OCI-LY1 (cell line): Measurements from ENCODE around the gene AGAP1.

Experiments
- H2AFZ ChIP-seq: fragments of 200-600 bp; sonication (generic), shearing (Covaris generic); 2 replicates; pipeline ENCODE4 v1.6.0; 2014; ENCODE audit warnings: antibody characterized with exemption, mild to moderate bottlenecking, low read length
- H3F3A ChIP-seq: fragments of 200-600 bp; sonication (generic), shearing (Covaris generic); 2 replicates; pipeline ENCODE4 v1.6.0; 2014; ENCODE audit warnings: mild to moderate bottlenecking, antibody characterized with exemption, low read length, moderate library complexity; ENCODE audit not compliant: insufficient read depth
- H3K27ac ChIP-seq: fragments of 200-600 bp; sonication (generic); 2 replicates; pipeline ENCODE4 v1.5.1; 2014; ENCODE audit warnings: low read length, mixed run types, mild to moderate bottlenecking, low read depth; ENCODE audit not compliant: poor library complexity, severe bottlenecking
- H3K27me3 ChIP-seq: fragments of 200-600 bp; sonication (generic); 2 replicates; pipeline ENCODE4 v1.6.0; 2014; ENCODE audit warnings: antibody characterized with exemption, mild to moderate bottlenecking, low read length, moderate library complexity; ENCODE audit not compliant: insufficient read depth
- H3K36me3 ChIP-seq: fragments of 200-600 bp; sonication (generic); 2 replicates; pipeline ENCODE4 v1.6.1; 2014; ENCODE audit warnings: mild to moderate bottlenecking, antibody characterized with exemption, low read length, moderate library complexity, mixed read lengths; ENCODE audit not compliant: insufficient read depth
- H3K4me1 ChIP-seq: fragments of 200-600 bp; sonication (generic); 2 replicates; pipeline ENCODE4 v1.5.1; 2014; ENCODE audit warnings: mild to moderate bottlenecking, low read length, moderate library complexity; ENCODE audit not compliant: insufficient read depth, severe bottlenecking
- H3K4me2 ChIP-seq: fragments of 200-600 bp; sonication (generic), shearing (Covaris generic); 2 replicates; pipeline ENCODE4 v1.6.1; 2014; ENCODE audit warnings: low read length
- H3K4me3 ChIP-seq: fragments of 200-600 bp; sonication (generic); 2 replicates; pipeline ENCODE4 v1.5.1; 2014; ENCODE audit warnings: low read length, low read depth, mild to moderate bottlenecking, mixed read lengths; ENCODE audit not compliant: poor library complexity, severe bottlenecking
- H3K79me2 ChIP-seq: fragments of 200-600 bp; shearing (Covaris generic); 2 replicates; pipeline ENCODE4 v1.6.1; 2016; ENCODE audit warnings: mixed run types, low read length, mixed read lengths; ENCODE audit not compliant: insufficient read depth
- H3K9ac ChIP-seq: fragments of 200-600 bp; sonication (generic), shearing (Covaris generic); 2 replicates; pipeline ENCODE4 v1.6.1; 2014; ENCODE audit warnings: mild to moderate bottlenecking, low read length, mixed read lengths
- H3K9me2 ChIP-seq: fragments of 200-600 bp; sonication (generic), shearing (Covaris generic); 2 replicates; pipeline ENCODE4 v1.6.1; 2014; ENCODE audit warnings: low read depth, mild to moderate bottlenecking, low read length, mixed read lengths
- H3K9me3 ChIP-seq: fragments of 200-600 bp; shearing (Covaris generic); 2 replicates; pipeline ENCODE4 v1.6.1; 2014; ENCODE audit warnings: low read length, mixed read lengths
- H4K20me1 ChIP-seq: fragments of 200-600 bp; sonication (generic), shearing (Covaris generic); 2 replicates; pipeline ENCODE4 v1.6.0; 2016; ENCODE audit warnings: mild to moderate bottlenecking, low read length; ENCODE audit not compliant: insufficient read depth
- EZH2 ChIP-seq: fragments of 200-600 bp; sonication (generic), shearing (Covaris generic); IDR thresholded peaks from 2 replicates; pipeline ENCODE4 v1.8.0; 2017; ENCODE audit warnings: borderline replicate concordance, mixed run types, mild to moderate bottlenecking, antibody characterized with exemption, low read length, moderate library complexity, mixed read lengths
- TF ChIP-seq, protein P1 (sequence below): fragments of 200-600 bp; sonication (generic), shearing (Covaris generic); IDR thresholded peaks from 2 replicates; pipeline ENCODE4 v1.5.1; 2017; ENCODE audit warnings: mild to moderate bottlenecking, antibody characterized with exemption, low read length, moderate library complexity, mixed read lengths

AGAP1 gene

DNA sequence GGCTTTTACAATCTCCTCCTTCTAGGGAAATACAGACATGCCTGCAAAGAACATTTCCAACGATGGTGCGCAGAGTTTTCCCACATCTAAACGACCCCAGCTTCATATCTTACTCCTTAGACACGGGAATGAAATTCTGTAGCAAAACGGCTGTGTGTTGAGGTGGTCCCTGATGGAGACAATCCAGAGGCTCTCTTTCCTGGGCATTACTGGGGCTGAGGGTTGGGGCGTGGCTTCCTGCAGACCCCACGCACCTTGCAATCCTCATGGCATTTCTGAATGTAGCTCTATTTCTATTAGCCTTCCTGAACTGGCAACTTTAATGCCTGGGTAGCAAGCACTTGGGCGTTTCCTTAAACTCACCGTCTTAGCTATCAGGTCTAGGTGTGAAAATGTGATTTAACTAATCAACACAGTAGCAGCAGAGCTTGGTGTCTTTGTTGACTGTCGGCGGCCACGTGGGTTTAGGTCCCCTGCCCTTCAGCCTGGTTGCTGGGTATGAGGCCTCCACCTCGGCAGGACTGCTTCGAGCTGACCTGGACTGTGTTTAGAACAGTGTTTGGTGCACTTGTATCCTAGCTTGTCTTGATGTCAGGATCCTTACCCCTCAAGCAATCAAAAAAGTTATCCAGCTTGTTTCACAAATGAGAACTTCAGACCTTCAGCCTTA is 431.5 kb downstream of the AGAP1 start:
- no peak for TF ChIP-seq EZH2
- TF ChIP-seq, protein P1, sequence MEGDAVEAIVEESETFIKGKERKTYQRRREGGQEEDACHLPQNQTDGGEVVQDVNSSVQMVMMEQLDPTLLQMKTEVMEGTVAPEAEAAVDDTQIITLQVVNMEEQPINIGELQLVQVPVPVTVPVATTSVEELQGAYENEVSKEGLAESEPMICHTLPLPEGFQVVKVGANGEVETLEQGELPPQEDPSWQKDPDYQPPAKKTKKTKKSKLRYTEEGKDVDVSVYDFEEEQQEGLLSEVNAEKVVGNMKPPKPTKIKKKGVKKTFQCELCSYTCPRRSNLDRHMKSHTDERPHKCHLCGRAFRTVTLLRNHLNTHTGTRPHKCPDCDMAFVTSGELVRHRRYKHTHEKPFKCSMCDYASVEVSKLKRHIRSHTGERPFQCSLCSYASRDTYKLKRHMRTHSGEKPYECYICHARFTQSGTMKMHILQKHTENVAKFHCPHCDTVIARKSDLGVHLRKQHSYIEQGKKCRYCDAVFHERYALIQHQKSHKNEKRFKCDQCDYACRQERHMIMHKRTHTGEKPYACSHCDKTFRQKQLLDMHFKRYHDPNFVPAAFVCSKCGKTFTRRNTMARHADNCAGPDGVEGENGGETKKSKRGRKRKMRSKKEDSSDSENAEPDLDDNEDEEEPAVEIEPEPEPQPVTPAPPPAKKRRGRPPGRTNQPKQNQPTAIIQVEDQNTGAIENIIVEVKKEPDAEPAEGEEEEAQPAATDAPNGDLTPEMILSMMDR = no peak

DNA sequence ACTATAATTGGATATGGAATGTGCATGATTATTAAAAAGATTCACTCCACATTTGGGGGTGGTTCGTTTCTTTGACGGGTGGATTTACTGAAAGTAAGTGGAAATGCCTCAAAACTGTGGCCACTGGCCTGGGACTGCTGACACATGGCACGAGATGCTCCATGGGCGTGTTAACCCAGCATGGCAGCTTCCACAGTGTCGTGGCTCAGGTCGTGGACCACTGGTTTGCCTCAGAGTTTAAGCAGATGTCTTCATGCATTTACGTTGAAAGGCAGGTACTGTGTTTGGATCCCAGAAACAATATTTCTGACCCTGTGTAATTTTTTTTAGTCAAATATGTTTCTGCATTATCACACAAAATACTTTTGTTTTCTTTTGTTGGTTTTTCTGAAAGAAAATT is 432.4 kb downstream of the AGAP1 start:
- Histone ChIP-seq H3K79me2 (no peaks in the 10 kb centered on the region), H3K9me3 (no peaks in the 10 kb centered on the region), H3K27me3 (no peaks in the 10 kb centered on the region), H3K4me1 (no peaks in the 10 kb centered on the region), H3K36me3 (no peaks in the 10 kb centered on the region), H3F3A (no peaks in the 10 kb centered on the region), H3K9me2 (no peaks in the 10 kb centered on the region), H4K20me1 (no peaks in the 10 kb centered on the region), H2AFZ (no peak overlapping the region), H3K4me2 (no peak overlapping the region), H3K9ac (no peak overlapping the region), H3K27ac (no peak overlapping the region), H3K4me3 (no peak overlapping the region)
- TF ChIP-seq, protein P1 = no peak
- no peak for TF ChIP-seq EZH2

More for the DNA sequence above, 431.5 kb downstream of the AGAP1 start:
- Histone ChIP-seq H2AFZ (no peak overlapping the region), H4K20me1 (no peaks in the 10 kb centered on the region), H3K4me2 (no peak overlapping the region), H3K27me3 (no peaks in the 10 kb centered on the region), H3K79me2 (no peaks in the 10 kb centered on the region), H3K27ac (no peak overlapping the region), H3K9me3 (no peaks in the 10 kb centered on the region), H3F3A (no peaks in the 10 kb centered on the region), H3K36me3 (no peaks in the 10 kb centered on the region), H3K4me1 (no peaks in the 10 kb centered on the region), H3K9ac (no peak overlapping the region), H3K9me2 (no peaks in the 10 kb centered on the region), H3K4me3 (no peak overlapping the region)

DNA sequence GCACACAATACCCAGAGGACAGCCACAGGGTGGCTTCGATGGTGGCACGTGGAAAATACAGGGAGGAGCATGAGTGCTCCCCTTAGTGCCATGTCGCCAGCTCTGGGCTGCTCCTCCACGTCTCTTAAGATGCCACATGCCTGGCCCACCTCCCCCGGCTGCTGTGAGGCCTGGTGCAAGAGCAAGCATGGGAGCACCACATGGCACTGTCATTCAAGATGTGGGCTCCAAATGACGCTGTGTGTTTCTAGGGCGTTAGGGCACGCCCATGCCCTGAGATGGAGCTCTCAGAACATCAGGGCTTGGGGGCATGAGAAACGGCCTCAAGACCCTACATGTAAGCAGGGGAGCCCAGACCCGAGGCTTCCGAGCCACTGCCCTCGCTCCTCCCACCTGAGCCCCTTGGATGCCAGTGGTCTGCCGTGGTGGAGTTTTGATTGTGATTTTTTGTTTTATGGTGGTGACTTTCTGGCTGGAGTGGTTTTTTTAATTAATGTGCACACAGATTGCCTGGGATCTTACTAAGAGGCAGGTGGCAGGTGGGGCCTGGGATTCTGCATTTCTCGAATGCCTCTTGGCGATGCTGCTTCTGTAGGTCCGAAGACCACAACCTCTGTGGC is 435.0 kb downstream of the AGAP1 start:
- H3K9me2 ChIP-seq = no peaks in the 10 kb centered on the region
- H3K79me2 ChIP-seq = no peaks in the 10 kb centered on the region
- no peak overlapping the region for H2AFZ ChIP-seq
- TF ChIP-seq, protein P1 = no peak
- no peak for TF ChIP-seq EZH2
- no peaks in the 10 kb centered on the region for H3K36me3 ChIP-seq
- H3K4me1 ChIP-seq = no peaks in the 10 kb centered on the region
- no peak overlapping the region for H3K4me3 ChIP-seq
- H3F3A ChIP-seq = no peaks in the 10 kb centered on the region
- H3K9me3 ChIP-seq = no peaks in the 10 kb centered on the region
- H3K27ac ChIP-seq = no peak overlapping the region
- H3K27me3 ChIP-seq = no peaks in the 10 kb centered on the region
- H3K4me2 ChIP-seq = no peak overlapping the region
- H3K9ac ChIP-seq = no peak overlapping the region
- no peaks in the 10 kb centered on the region for H4K20me1 ChIP-seq
